ENCODE data around the gene KRT6C.

KRT6C gene

GRCh38 chr12:52515927-52516831, 42.6 kb upstream of the KRT6C start:
- Histone ChIP-seq H3K9me2 (ENCODE audit: low read depth, low read length) (no peaks in the 10 kb centered on the region), H3K27me3 (ENCODE audit: insufficient read depth, low read length) (no peaks in the 10 kb centered on the region), H3K79me2 (ENCODE audit: insufficient read depth, low read length) (no peaks in the 10 kb centered on the region), H3K36me3 (ENCODE audit: insufficient read depth, low read length) (no peaks in the 10 kb centered on the region), H3K9ac (ENCODE audit: low read length) (no peak overlapping the region), H2AFZ (ENCODE audit: low read length) (no peak overlapping the region), H3K4me3 (ENCODE audit: low read depth, low read length, poor library complexity, severe bottlenecking) (no peak overlapping the region), H3K4me1 (ENCODE audit: insufficient read depth, low read length, severe bottlenecking) (no peaks in the 10 kb centered on the region), H3K27ac (ENCODE audit: low read depth, low read length, poor library complexity, severe bottlenecking) (no peak overlapping the region), H3K9me3 (ENCODE audit: low read length) (no peaks in the 10 kb centered on the region), H3F3A (ENCODE audit: insufficient read depth, low read length) (no peaks in the 10 kb centered on the region), H4K20me1 (ENCODE audit: insufficient read depth, low read length) (no peaks in the 10 kb centered on the region), H3K4me2 (ENCODE audit: low read length) (no peak overlapping the region)
- no peak for TF ChIP-seq CTCF (IDR thresholded peaks at IDR 0.05; ENCODE audit: low read length)
- no peak for TF ChIP-seq EZH2 (IDR thresholded peaks at IDR 0.05; ENCODE audit: borderline replicate concordance, low read length)

GRCh38 chr12:52515319-52515646, 41.7 kb upstream of the KRT6C start:
- H3K4me2 ChIP-seq (ENCODE audit: low read length): no peak overlapping the region
- no peaks in the 10 kb centered on the region for H3K27me3 ChIP-seq (ENCODE audit: insufficient read depth, low read length)
- no peak overlapping the region for H3K27ac ChIP-seq (ENCODE audit: low read depth, low read length, poor library complexity, severe bottlenecking)
- H3K4me3 ChIP-seq (ENCODE audit: low read depth, low read length, poor library complexity, severe bottlenecking): no peak overlapping the region
- no peak for TF ChIP-seq CTCF (IDR thresholded peaks at IDR 0.05; ENCODE audit: low read length)
- TF ChIP-seq EZH2 (IDR thresholded peaks at IDR 0.05; ENCODE audit: borderline replicate concordance, low read length): no peak
- H3K9me2 ChIP-seq (ENCODE audit: low read depth, low read length): no peaks in the 10 kb centered on the region
- no peaks in the 10 kb centered on the region for H3K4me1 ChIP-seq (ENCODE audit: insufficient read depth, low read length, severe bottlenecking)
- H3K9ac ChIP-seq (ENCODE audit: low read length): no peak overlapping the region
- no peaks in the 10 kb centered on the region for H3K36me3 ChIP-seq (ENCODE audit: insufficient read depth, low read length)
- no peaks in the 10 kb centered on the region for H3K79me2 ChIP-seq (ENCODE audit: insufficient read depth, low read length)
- no peak overlapping the region for H2AFZ ChIP-seq (ENCODE audit: low read length)
- H3F3A ChIP-seq (ENCODE audit: insufficient read depth, low read length): no peaks in the 10 kb centered on the region
- no peaks in the 10 kb centered on the region for H4K20me1 ChIP-seq (ENCODE audit: insufficient read depth, low read length)
- H3K9me3 ChIP-seq (ENCODE audit: low read length): no peaks in the 10 kb centered on the region

GRCh38 chr12:52514471-52515318, 41.1 kb upstream of the KRT6C start:
- Histone ChIP-seq H3F3A (ENCODE audit: insufficient read depth, low read length) (no peaks in the 10 kb centered on the region), H4K20me1 (ENCODE audit: insufficient read depth, low read length) (no peaks in the 10 kb centered on the region), H3K79me2 (ENCODE audit: insufficient read depth, low read length) (no peaks in the 10 kb centered on the region), H3K9ac (ENCODE audit: low read length) (no peak overlapping the region), H2AFZ (ENCODE audit: low read length) (no peak overlapping the region), H3K27ac (ENCODE audit: low read depth, low read length, poor library complexity, severe bottlenecking) (no peak overlapping the region), H3K4me1 (ENCODE audit: insufficient read depth, low read length, severe bottlenecking) (no peaks in the 10 kb centered on the region), H3K9me3 (ENCODE audit: low read length) (no peaks in the 10 kb centered on the region), H3K9me2 (ENCODE audit: low read depth, low read length) (no peaks in the 10 kb centered on the region), H3K27me3 (ENCODE audit: insufficient read depth, low read length) (no peaks in the 10 kb centered on the region), H3K36me3 (ENCODE audit: insufficient read depth, low read length) (no peaks in the 10 kb centered on the region), H3K4me3 (ENCODE audit: low read depth, low read length, poor library complexity, severe bottlenecking) (no peak overlapping the region), H3K4me2 (ENCODE audit: low read length) (no peak overlapping the region)
- TF ChIP-seq EZH2 (IDR thresholded peaks at IDR 0.05; ENCODE audit: borderline replicate concordance, low read length): no peak
- no peak for TF ChIP-seq CTCF (IDR thresholded peaks at IDR 0.05; ENCODE audit: low read length)
